K562 (cell line): Measurements from ENCODE around the gene CFAP221. TPM values are rescaled to one million over a fixed set of nuclear protein-coding genes. Genes with fewer than 3 reads are reported as not detected.

Experiments used
- CBX5 ChIP-seq: IDR thresholded peaks from 2 replicates; pipeline ENCODE4 v1.6.1; 2014; ENCODE audit warnings: low read depth, borderline replicate concordance
- CHCHD3 ChIP-seq: fragments of 250-450 bp; sonication (Bioruptor Pico); IDR thresholded peaks from 2 replicates; pipeline ENCODE4 v2.1.2; 2022; ENCODE audit warnings: mild to moderate bottlenecking
- HMG20A ChIP-seq: fragments of 450-650 bp; formaldehyde crosslinking; conservative IDR thresholded peaks from 2 replicates; pipeline ENCODE4 v1.4.0; 2020; ENCODE audit warnings: mild to moderate bottlenecking, mixed read lengths
- RB1 ChIP-seq: fragments of 450-650 bp; IDR thresholded peaks from 2 replicates; pipeline ENCODE4 v1.6.1; 2017; ENCODE audit warnings: low read depth, mild to moderate bottlenecking
- RBM34 ChIP-seq: fragments of 200-400 bp; formaldehyde crosslinking; IDR thresholded peaks from 2 replicates; pipeline ENCODE4 v1.6.1; 2018; ENCODE audit warnings: low read length, borderline replicate concordance; ENCODE audit not compliant: insufficient read depth
- SAFB2 ChIP-seq: fragments of 200-400 bp; formaldehyde crosslinking; IDR thresholded peaks from 2 replicates; pipeline ENCODE4 v1.6.1; 2018; ENCODE audit warnings: borderline replicate concordance, low read length, low read depth, moderate library complexity; ENCODE audit not compliant: severe bottlenecking
- TCF15 ChIP-seq: fragments of 250-450 bp; sonication (Bioruptor Pico); IDR thresholded peaks from 2 replicates; pipeline ENCODE4 v1.8.0; 2022; ENCODE audit warnings: moderate library complexity, mild to moderate bottlenecking, inconsistent platforms
- TEAD1 ChIP-seq, 2 experiments: fragments of 450-650 bp in 1 of 2; sonication (generic) in 1 of 2; formaldehyde crosslinking; IDR thresholded peaks; 2 replicates each; pipeline versions ENCODE4 v1.4.0 to v1.8.0; 2020 to 2022; ENCODE audit warnings: mild to moderate bottlenecking in 2 of 2, missing genetic modification reagents in 1 of 2
- polyA plus RNA-seq, 8 experiments: library from polyadenylated mRNA; depleted of rRNA in 4 of 8; stranded (reverse) in 5 of 8; unstranded in 3 of 8; fragments of >200 nt; fragmentation: Nextera tagmentation in 2 of 8; fragmentation: Illumina TruSeq in 1 of 8; extraction: Ambion mirVana in 2 of 8; extraction: Trizol in 1 of 8; gene quantifications; 2 replicates each; pipeline versions ENCODE4 v1.2.1 to v1.2.3, GENCODE V29; 2011 to 2014; ENCODE audit warnings: inconsistent platforms in 1 of 8, missing spikeins in 1 of 8
- total RNA-seq, 7 experiments: library from RNA; depleted of rRNA in 6 of 7; stranded (reverse); fragments of >200 nt in 6 of 7; fragmentation: Illumina TruSeq in 2 of 7; extraction: Trizol in 2 of 7; gene quantifications; 2 replicates each; pipeline versions ENCODE4 v1.2.1 to v1.2.3, GENCODE V29; 2011 to 2021; ENCODE audit warnings: low replicate concordance in 1 of 7
- TF ChIP-seq, protein P1 (sequence below): fragments of 250-450 bp; sonication (Bioruptor Pico); IDR thresholded peaks from 2 replicates; pipeline ENCODE4 v1.4.0; 2020; ENCODE audit warnings: mild to moderate bottlenecking, moderate library complexity

The CFAP221 gene
- total and polyA plus RNA-seq, 9 of the 15 experiments (the other 6 are each of a cell fraction or from before 2014, with no cell fraction given), result 0.09 to 1.4 (median 0.65) TPM

GRCh38 chr2:119706221-119706620 lies 162.0 kb downstream of the CFAP221 start (continued):
- TF ChIP-seq TCF15 (no peak), CHCHD3 (CRISPR knock-in tag) (no peak), RB1 (no peak), SAFB2 (no peak), HMG20A (CRISPR knock-in tag) (no peak), RBM34 (no peak), CBX5 (no peak), TEAD1 (CRISPR knock-in tag; IDR thresholded peaks at IDR 0.05) (no peak)
- TF ChIP-seq, protein P1, sequence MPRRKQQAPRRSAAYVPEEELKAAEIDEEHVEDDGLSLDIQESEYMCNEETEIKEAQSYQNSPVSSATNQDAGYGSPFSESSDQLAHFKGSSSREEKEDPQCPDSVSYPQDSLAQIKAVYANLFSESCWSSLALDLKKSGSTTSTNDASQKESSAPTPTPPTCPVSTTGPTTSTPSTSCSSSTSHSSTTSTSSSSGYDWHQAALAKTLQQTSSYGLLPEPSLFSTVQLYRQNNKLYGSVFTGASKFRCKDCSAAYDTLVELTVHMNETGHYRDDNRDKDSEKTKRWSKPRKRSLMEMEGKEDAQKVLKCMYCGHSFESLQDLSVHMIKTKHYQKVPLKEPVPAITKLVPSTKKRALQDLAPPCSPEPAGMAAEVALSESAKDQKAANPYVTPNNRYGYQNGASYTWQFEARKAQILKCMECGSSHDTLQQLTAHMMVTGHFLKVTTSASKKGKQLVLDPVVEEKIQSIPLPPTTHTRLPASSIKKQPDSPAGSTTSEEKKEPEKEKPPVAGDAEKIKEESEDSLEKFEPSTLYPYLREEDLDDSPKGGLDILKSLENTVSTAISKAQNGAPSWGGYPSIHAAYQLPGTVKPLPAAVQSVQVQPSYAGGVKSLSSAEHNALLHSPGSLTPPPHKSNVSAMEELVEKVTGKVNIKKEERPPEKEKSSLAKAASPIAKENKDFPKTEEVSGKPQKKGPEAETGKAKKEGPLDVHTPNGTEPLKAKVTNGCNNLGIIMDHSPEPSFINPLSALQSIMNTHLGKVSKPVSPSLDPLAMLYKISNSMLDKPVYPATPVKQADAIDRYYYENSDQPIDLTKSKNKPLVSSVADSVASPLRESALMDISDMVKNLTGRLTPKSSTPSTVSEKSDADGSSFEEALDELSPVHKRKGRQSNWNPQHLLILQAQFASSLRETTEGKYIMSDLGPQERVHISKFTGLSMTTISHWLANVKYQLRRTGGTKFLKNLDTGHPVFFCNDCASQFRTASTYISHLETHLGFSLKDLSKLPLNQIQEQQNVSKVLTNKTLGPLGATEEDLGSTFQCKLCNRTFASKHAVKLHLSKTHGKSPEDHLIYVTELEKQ (CRISPR knock-in tag), result no peak

Other genes starting within 250 kb of the CFAP221 start
- 4.8 and 8.9 TPM in 2 replicates for gene C2orf76, start 177.6 kb upstream of the CFAP221 start, total RNA-seq (2014; rRNA removed)
- gene C2orf76, start 177.6 kb upstream of the CFAP221 start, total RNA-seq (2014; rRNA removed; fragmentation: Illumina TruSeq; extraction: Trizol), result 12.0 and 15.6 TPM in 2 replicates
- 11.7 and 14.5 TPM in 2 replicates for gene C2orf76, start 177.6 kb upstream of the CFAP221 start, total RNA-seq (2015; rRNA removed; fragmentation: Illumina TruSeq; extraction: Trizol)
- 8.6 and 8.7 TPM in 2 replicates for gene C2orf76, start 177.6 kb upstream of the CFAP221 start, total RNA-seq (2021)
- gene C2orf76, start 177.6 kb upstream of the CFAP221 start, polyA plus RNA-seq (2011; rRNA removed), result 12.4 and 15.7 TPM in 2 replicates
- gene C2orf76, start 177.6 kb upstream of the CFAP221 start, polyA plus RNA-seq (2014; fragmentation: Illumina TruSeq; extraction: Trizol), result 15.1 and 15.2 TPM in 2 replicates
- gene C2orf76, start 177.6 kb upstream of the CFAP221 start, polyA plus RNA-seq (2014; fragmentation: Nextera tagmentation; extraction: Ambion mirVana), result 10 to 100 TPM; 26.1 to 26.2 TPM
- 13.4 and 14.4 TPM in 2 replicates for gene C2orf76, start 177.6 kb upstream of the CFAP221 start, polyA plus RNA-seq (2014; rRNA removed)
- 65.0 and 71.6 TPM in 2 replicates for gene DBI, start 177.5 kb upstream of the CFAP221 start, total RNA-seq (2014; rRNA removed)
- gene DBI, start 177.5 kb upstream of the CFAP221 start, total RNA-seq (2014; rRNA removed; fragmentation: Illumina TruSeq; extraction: Trizol), result 195 and 198 TPM in 2 replicates
- 230 and 236 TPM in 2 replicates for gene DBI, start 177.5 kb upstream of the CFAP221 start, total RNA-seq (2015; rRNA removed; fragmentation: Illumina TruSeq; extraction: Trizol)
- 52.4 and 55.8 TPM in 2 replicates for gene DBI, start 177.5 kb upstream of the CFAP221 start, total RNA-seq (2021)
- 134 and 135 TPM in 2 replicates for gene DBI, start 177.5 kb upstream of the CFAP221 start, polyA plus RNA-seq (2011; rRNA removed)
- gene DBI, start 177.5 kb upstream of the CFAP221 start, polyA plus RNA-seq (2014; fragmentation: Illumina TruSeq; extraction: Trizol), result 159 and 194 TPM in 2 replicates
- gene DBI, start 177.5 kb upstream of the CFAP221 start, polyA plus RNA-seq (2014; fragmentation: Nextera tagmentation; extraction: Ambion mirVana), result 100 to 1,000 TPM; 406 to 443 TPM
- 186 and 194 TPM in 2 replicates for gene DBI, start 177.5 kb upstream of the CFAP221 start, polyA plus RNA-seq (2014; rRNA removed)
- gene TMEM37, start 112.6 kb upstream of the CFAP221 start, total RNA-seq (2014; rRNA removed), result 0.14 and 0.16 TPM in 2 replicates
- 0.16 TPM in 1 of 2 replicates, not detected in the other for gene TMEM37, start 112.6 kb upstream of the CFAP221 start, total RNA-seq (2014; rRNA removed; fragmentation: Illumina TruSeq; extraction: Trizol)
- 0.25 and 0.41 TPM in 2 replicates for gene TMEM37, start 112.6 kb upstream of the CFAP221 start, total RNA-seq (2015; rRNA removed; fragmentation: Illumina TruSeq; extraction: Trizol)
- 0.44 and 0.49 TPM in 2 replicates for gene TMEM37, start 112.6 kb upstream of the CFAP221 start, total RNA-seq (2021)
- gene TMEM37, start 112.6 kb upstream of the CFAP221 start, polyA plus RNA-seq (2011; rRNA removed), result 0.11 and 0.38 TPM in 2 replicates
- 0.35 and 0.61 TPM in 2 replicates for gene TMEM37, start 112.6 kb upstream of the CFAP221 start, polyA plus RNA-seq (2014; fragmentation: Illumina TruSeq; extraction: Trizol)
- gene TMEM37, start 112.6 kb upstream of the CFAP221 start, polyA plus RNA-seq (2014; fragmentation: Nextera tagmentation; extraction: Ambion mirVana), result under 1 TPM; 0.03 to 0.10 TPM
- 0.26 and 0.64 TPM in 2 replicates for gene TMEM37, start 112.6 kb upstream of the CFAP221 start, polyA plus RNA-seq (2014; rRNA removed)
- not detected in 2 replicates for gene SCTR, start 20.0 kb upstream of the CFAP221 start, total RNA-seq (2014; rRNA removed)
- gene SCTR, start 20.0 kb upstream of the CFAP221 start, total RNA-seq (2014; rRNA removed; fragmentation: Illumina TruSeq; extraction: Trizol), result not detected in 2 replicates
- not detected in 2 replicates for gene SCTR, start 20.0 kb upstream of the CFAP221 start, total RNA-seq (2015; rRNA removed; fragmentation: Illumina TruSeq; extraction: Trizol)
- gene SCTR, start 20.0 kb upstream of the CFAP221 start, total RNA-seq (2021), result not detected in 2 replicates
- not detected in 2 replicates for gene SCTR, start 20.0 kb upstream of the CFAP221 start, polyA plus RNA-seq (2011; rRNA removed)
- gene SCTR, start 20.0 kb upstream of the CFAP221 start, polyA plus RNA-seq (2014; fragmentation: Illumina TruSeq; extraction: Trizol), result not detected in 2 replicates
- not detected for gene SCTR, start 20.0 kb upstream of the CFAP221 start, polyA plus RNA-seq (2014; fragmentation: Nextera tagmentation; extraction: Ambion mirVana)
- gene SCTR, start 20.0 kb upstream of the CFAP221 start, polyA plus RNA-seq (2014; rRNA removed), result not detected in 2 replicates
- gene TMEM177, start 134.8 kb downstream of the CFAP221 start, total RNA-seq (2014; rRNA removed), result 31.3 and 42.7 TPM in 2 replicates
- 12.9 and 19.4 TPM in 2 replicates for gene TMEM177, start 134.8 kb downstream of the CFAP221 start, total RNA-seq (2014; rRNA removed; fragmentation: Illumina TruSeq; extraction: Trizol)
- gene TMEM177, start 134.8 kb downstream of the CFAP221 start, total RNA-seq (2015; rRNA removed; fragmentation: Illumina TruSeq; extraction: Trizol), result 26.5 and 29.7 TPM in 2 replicates
- gene TMEM177, start 134.8 kb downstream of the CFAP221 start, total RNA-seq (2021), result 30.8 and 31.6 TPM in 2 replicates
- gene TMEM177, start 134.8 kb downstream of the CFAP221 start, polyA plus RNA-seq (2011; rRNA removed), result 19.1 and 22.2 TPM in 2 replicates
- gene TMEM177, start 134.8 kb downstream of the CFAP221 start, polyA plus RNA-seq (2014; fragmentation: Illumina TruSeq; extraction: Trizol), result 30.2 and 31.8 TPM in 2 replicates
- gene TMEM177, start 134.8 kb downstream of the CFAP221 start, polyA plus RNA-seq (2014; fragmentation: Nextera tagmentation; extraction: Ambion mirVana), result 10 to 100 TPM in 1 of 2 experiments, 1 to 10 TPM in 1; 9.1 to 18.7 TPM
- gene TMEM177, start 134.8 kb downstream of the CFAP221 start, polyA plus RNA-seq (2014; rRNA removed), result 39.9 and 40.5 TPM in 2 replicates
- gene PTPN4, start 215.5 kb downstream of the CFAP221 start, total RNA-seq (2014; rRNA removed), result 26.8 and 27.8 TPM in 2 replicates
- 27.3 and 29.2 TPM in 2 replicates for gene PTPN4, start 215.5 kb downstream of the CFAP221 start, total RNA-seq (2014; rRNA removed; fragmentation: Illumina TruSeq; extraction: Trizol)
- 24.1 and 30.6 TPM in 2 replicates for gene PTPN4, start 215.5 kb downstream of the CFAP221 start, total RNA-seq (2015; rRNA removed; fragmentation: Illumina TruSeq; extraction: Trizol)
- gene PTPN4, start 215.5 kb downstream of the CFAP221 start, total RNA-seq (2021), result 30.0 and 30.8 TPM in 2 replicates
- gene PTPN4, start 215.5 kb downstream of the CFAP221 start, polyA plus RNA-seq (2011; rRNA removed), result 26.6 and 32.8 TPM in 2 replicates
- 17.8 and 20.6 TPM in 2 replicates for gene PTPN4, start 215.5 kb downstream of the CFAP221 start, polyA plus RNA-seq (2014; fragmentation: Illumina TruSeq; extraction: Trizol)
- 1 to 10 TPM; 5.0 to 7.1 TPM for gene PTPN4, start 215.5 kb downstream of the CFAP221 start, polyA plus RNA-seq (2014; fragmentation: Nextera tagmentation; extraction: Ambion mirVana)
- gene PTPN4, start 215.5 kb downstream of the CFAP221 start, polyA plus RNA-seq (2014; rRNA removed), result 12.4 and 20.3 TPM in 2 replicates